ENCODE data around the gene NOX3.

NOX3 gene

DNA sequence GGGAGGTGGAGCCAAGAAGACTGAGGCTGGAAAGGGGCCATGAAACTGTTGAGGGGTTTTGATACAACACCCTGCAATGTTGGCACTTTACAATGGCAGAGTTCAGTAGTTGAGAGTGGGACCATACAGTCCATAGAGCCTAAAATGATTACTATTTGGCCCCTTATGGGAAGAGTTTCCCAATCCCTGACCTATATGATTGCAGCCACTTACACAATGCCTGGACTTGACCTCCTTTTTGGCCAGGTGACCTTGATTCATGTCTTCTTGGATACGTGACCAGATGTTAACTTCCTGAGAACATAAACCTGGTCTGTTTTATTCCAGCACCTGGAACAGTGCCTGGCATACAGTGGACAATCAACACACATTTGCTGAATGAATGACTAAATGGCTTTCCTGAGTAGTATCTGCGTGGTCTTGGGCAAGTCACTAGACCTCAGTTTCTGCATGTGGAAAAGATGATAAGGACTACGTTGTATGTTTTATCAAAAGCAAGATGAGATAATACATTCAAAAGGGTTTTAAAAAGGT is 58.4 kb downstream of the NOX3 start:
- no peaks in the 10 kb centered on the region for H3F3A ChIP-seq (ENCODE audit: insufficient read depth, low read length)
- H3K4me2 ChIP-seq (ENCODE audit: low read depth, low read length) = no peak overlapping the region
- no peaks in the 10 kb centered on the region for H3K9me3 ChIP-seq (replicated peaks; ENCODE audit: insufficient read depth, low read length)
- H3K27ac ChIP-seq (ENCODE audit: low read length) = no peak overlapping the region
- no peak for DNase-seq
- H3K27me3 ChIP-seq (replicated peaks; ENCODE audit: insufficient read depth, low read length) = no peaks in the 10 kb centered on the region
- TF ChIP-seq, protein P1, sequence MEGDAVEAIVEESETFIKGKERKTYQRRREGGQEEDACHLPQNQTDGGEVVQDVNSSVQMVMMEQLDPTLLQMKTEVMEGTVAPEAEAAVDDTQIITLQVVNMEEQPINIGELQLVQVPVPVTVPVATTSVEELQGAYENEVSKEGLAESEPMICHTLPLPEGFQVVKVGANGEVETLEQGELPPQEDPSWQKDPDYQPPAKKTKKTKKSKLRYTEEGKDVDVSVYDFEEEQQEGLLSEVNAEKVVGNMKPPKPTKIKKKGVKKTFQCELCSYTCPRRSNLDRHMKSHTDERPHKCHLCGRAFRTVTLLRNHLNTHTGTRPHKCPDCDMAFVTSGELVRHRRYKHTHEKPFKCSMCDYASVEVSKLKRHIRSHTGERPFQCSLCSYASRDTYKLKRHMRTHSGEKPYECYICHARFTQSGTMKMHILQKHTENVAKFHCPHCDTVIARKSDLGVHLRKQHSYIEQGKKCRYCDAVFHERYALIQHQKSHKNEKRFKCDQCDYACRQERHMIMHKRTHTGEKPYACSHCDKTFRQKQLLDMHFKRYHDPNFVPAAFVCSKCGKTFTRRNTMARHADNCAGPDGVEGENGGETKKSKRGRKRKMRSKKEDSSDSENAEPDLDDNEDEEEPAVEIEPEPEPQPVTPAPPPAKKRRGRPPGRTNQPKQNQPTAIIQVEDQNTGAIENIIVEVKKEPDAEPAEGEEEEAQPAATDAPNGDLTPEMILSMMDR (IDR thresholded peaks at IDR 0.05; ENCODE audit: low read length) = no peak
- H3K4me1 ChIP-seq (ENCODE audit: low read length) = no peaks in the 10 kb centered on the region
- H3K79me2 ChIP-seq (ENCODE audit: low read length) = no peaks in the 10 kb centered on the region
- H3K9me2 ChIP-seq (replicated peaks; ENCODE audit: insufficient read depth, low read length) = no peaks in the 10 kb centered on the region
- no peaks in the 10 kb centered on the region for H3K36me3 ChIP-seq (replicated peaks; ENCODE audit: insufficient read depth, low read length)
- no peak overlapping the region for H3K9ac ChIP-seq (ENCODE audit: low read length)
- no peak overlapping the region for H3K4me3 ChIP-seq (ENCODE audit: low read length)
- H2AFZ ChIP-seq (ENCODE audit: low read length) = no peak overlapping the region
- H4K20me1 ChIP-seq (ENCODE audit: insufficient read depth, low read length) = no peaks in the 10 kb centered on the region

DNA sequence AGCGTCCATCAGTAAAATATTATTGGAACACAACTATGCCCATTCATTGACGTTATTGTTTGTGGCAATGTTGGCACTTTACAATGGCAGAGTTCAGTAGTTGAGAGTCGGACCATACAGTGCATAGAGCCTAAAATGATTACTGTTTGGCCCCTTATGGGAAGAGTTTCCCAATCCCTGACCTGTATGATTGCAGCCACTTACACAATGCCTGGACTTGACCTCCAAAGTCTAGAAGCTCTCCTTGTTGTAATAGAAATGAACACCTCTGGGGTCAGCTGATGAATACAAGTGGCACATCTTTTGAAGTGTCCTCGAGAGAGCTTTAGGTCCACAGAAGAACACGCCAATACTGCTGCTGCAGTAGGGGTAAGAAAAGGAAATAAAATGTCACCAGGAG is 59.0 kb downstream of the NOX3 start:
- Histone ChIP-seq H3K36me3 (replicated peaks; ENCODE audit: insufficient read depth, low read length) (no peaks in the 10 kb centered on the region), H2AFZ (ENCODE audit: low read length) (no peak overlapping the region), H3K9me3 (replicated peaks; ENCODE audit: insufficient read depth, low read length) (no peaks in the 10 kb centered on the region), H3K4me1 (ENCODE audit: low read length) (no peaks in the 10 kb centered on the region), H3K9me2 (replicated peaks; ENCODE audit: insufficient read depth, low read length) (no peaks in the 10 kb centered on the region), H3F3A (ENCODE audit: insufficient read depth, low read length) (no peaks in the 10 kb centered on the region), H3K27me3 (replicated peaks; ENCODE audit: insufficient read depth, low read length) (no peaks in the 10 kb centered on the region), H4K20me1 (ENCODE audit: insufficient read depth, low read length) (no peaks in the 10 kb centered on the region), H3K4me2 (ENCODE audit: low read depth, low read length) (no peak overlapping the region), H3K79me2 (ENCODE audit: low read length) (no peaks in the 10 kb centered on the region), H3K27ac (ENCODE audit: low read length) (no peak overlapping the region), H3K9ac (ENCODE audit: low read length) (no peak overlapping the region), H3K4me3 (ENCODE audit: low read length) (no peak overlapping the region)
- DNase-seq = no peak
- TF ChIP-seq, protein P1 (IDR thresholded peaks at IDR 0.05; ENCODE audit: low read length) = no peak
- no peak for TF ChIP-seq EZH2 (optimal IDR thresholded peaks at IDR 0.05; ENCODE audit: low read depth, low read length)
- TF ChIP-seq EZH2phosphoT487 (IDR thresholded peaks at IDR 0.05; ENCODE audit: low read length) = no peak

DNA sequence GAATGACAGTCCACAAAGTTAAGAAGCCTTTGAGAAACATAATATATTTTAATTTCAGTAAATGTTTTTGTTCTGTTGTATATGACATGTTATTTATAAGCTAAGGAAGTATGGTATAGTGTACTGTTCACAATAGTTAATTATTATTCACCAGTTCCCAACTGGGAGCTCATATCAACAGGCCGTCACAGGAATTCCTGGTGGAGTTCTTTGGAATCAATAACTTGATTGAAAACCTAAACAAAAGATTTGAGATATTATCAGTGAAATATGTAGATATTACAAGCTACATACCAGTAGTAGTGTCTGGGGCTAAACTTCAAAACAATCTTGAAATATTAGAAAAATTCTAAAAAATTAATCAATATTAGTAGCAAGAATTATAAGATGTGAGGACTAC is 60.3 kb downstream of the NOX3 start:
- H3K27me3 ChIP-seq (replicated peaks; ENCODE audit: insufficient read depth, low read length) = no peaks in the 10 kb centered on the region
- no peak overlapping the region for H3K4me2 ChIP-seq (ENCODE audit: low read depth, low read length)
- H3K4me3 ChIP-seq (ENCODE audit: low read length) = no peak overlapping the region
- no peaks in the 10 kb centered on the region for H4K20me1 ChIP-seq (ENCODE audit: insufficient read depth, low read length)
- H3K9me2 ChIP-seq (replicated peaks; ENCODE audit: insufficient read depth, low read length) = no peaks in the 10 kb centered on the region
- no peak overlapping the region for H3K27ac ChIP-seq (ENCODE audit: low read length)
- no peaks in the 10 kb centered on the region for H3K4me1 ChIP-seq (ENCODE audit: low read length)
- no peak for TF ChIP-seq EZH2phosphoT487 (IDR thresholded peaks at IDR 0.05; ENCODE audit: low read length)
- TF ChIP-seq EZH2 (optimal IDR thresholded peaks at IDR 0.05; ENCODE audit: low read depth, low read length) = no peak
- TF ChIP-seq, protein P1 (IDR thresholded peaks at IDR 0.05; ENCODE audit: low read length) = no peak
- H2AFZ ChIP-seq (ENCODE audit: low read length) = no peak overlapping the region
- H3K36me3 ChIP-seq (replicated peaks; ENCODE audit: insufficient read depth, low read length) = no peaks in the 10 kb centered on the region
- no peak overlapping the region for H3K9ac ChIP-seq (ENCODE audit: low read length)
- no peaks in the 10 kb centered on the region for H3K79me2 ChIP-seq (ENCODE audit: low read length)
- no peaks in the 10 kb centered on the region for H3F3A ChIP-seq (ENCODE audit: insufficient read depth, low read length)
- DNase-seq = no peak
- no peaks in the 10 kb centered on the region for H3K9me3 ChIP-seq (replicated peaks; ENCODE audit: insufficient read depth, low read length)

All from MM.1S (cell line).